ENCODE measurements around the gene MGAT4C. TPM values are rescaled to one million over a fixed set of nuclear protein-coding genes. Genes with fewer than 3 reads are reported as not detected.
"Not testable (repeated sequence)": the region's sequence is repeated elsewhere in the genome, so short reads cannot be mapped to it uniquely, and the experiment has no call there.

Gene MGAT4C
- 0.03 and 0.17 TPM in 2 replicates for polyA plus RNA-seq (2011; rRNA removed)
- not detected in 2 replicates for polyA plus RNA-seq (2012; cell fraction: cytosol; rRNA removed)
- not detected in 2 replicates for polyA plus RNA-seq (2012; cell fraction: nucleus; rRNA removed)
- not detected in 3 replicates for polyA plus RNA-seq (2017; fragmentation: RNase III; extraction: RNeasy Plus Mini Kit Qiagen cat#74134 plus additional on column Dnase treatment)
- under 0.01 and 0.08 TPM in 2 replicates for polyA minus RNA-seq (2011; rRNA and poly(A)+ RNA removed)

DNA sequence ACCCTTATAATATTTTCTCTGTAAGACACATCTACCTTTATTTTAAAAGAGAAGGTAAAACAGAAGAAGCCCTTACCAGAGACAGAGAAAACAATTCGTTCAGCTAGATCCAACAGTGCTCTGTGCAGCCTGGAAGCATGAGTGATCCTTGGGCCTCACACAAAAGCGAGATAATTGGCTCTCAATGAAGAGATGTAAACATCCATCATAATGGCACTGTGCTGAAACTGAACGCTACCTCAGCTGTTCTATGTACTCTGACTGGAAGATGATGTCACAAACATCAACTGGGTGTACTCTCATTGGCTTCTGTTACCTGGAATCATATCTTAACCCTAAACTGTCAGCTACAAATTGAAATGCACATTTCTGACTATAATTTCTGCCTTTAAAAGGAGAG lies at the start of gene MGAT4C:
Gene MGAT4C, minus strand, starts transcription at position 229 of the 400 bp plus-strand sequence.
- POLR2A ChIA-PET: no interaction called here
- Histone ChIP-seq H3K4me3 (no peak within 1 kb of the TSS), H3K4me1 (no peaks in the 10 kb centered on the region), H3K9me3 (no peaks in the 10 kb centered on the region), H3K27ac (no peak within 1 kb of the TSS), H3K4me2 (no peak within 1 kb of the TSS)
- FAIRE-seq (no peak), ATAC-seq (no peak), DNase-seq (ENCODE audit: low read depth in 1 of 2, low spot score in 1 of 2) (no peak)
- CTCF ChIA-PET: no interaction called here
- 42% methylated on average over 3 of the region's 3 CpGs for WGBS (ENCODE audit: missing lambda C conversion rate)
- TF ChIP-seq PHF8 (IDR thresholded peaks at IDR 0.05; ENCODE audit: borderline replicate concordance, low read depth): no peak
- TF ChIP-seq HOXB5 (CRISPR knock-in tag; IDR thresholded peaks at IDR 0.05): no peak
- TF ChIP-seq EHMT2 (IDR thresholded peaks at IDR 0.05; ENCODE audit: low read depth): no peak
- TF ChIP-seq MYC (IDR thresholded peaks at IDR 0.05; ENCODE audit: borderline replicate concordance, low read length): no peak
- TF ChIP-seq, protein P1, sequence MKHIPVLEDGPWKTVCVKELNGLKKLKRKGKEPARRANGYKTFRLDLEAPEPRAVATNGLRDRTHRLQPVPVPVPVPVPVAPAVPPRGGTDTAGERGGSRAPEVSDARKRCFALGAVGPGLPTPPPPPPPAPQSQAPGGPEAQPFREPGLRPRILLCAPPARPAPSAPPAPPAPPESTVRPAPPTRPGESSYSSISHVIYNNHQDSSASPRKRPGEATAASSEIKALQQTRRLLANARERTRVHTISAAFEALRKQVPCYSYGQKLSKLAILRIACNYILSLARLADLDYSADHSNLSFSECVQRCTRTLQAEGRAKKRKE (CRISPR knock-in tag; IDR thresholded peaks at IDR 0.05; ENCODE audit: low read depth): no peak
- no peak for TF ChIP-seq E2F6 (IDR thresholded peaks at IDR 0.05; ENCODE audit: borderline replicate concordance, low read depth)
- TF ChIP-seq, protein P2, sequence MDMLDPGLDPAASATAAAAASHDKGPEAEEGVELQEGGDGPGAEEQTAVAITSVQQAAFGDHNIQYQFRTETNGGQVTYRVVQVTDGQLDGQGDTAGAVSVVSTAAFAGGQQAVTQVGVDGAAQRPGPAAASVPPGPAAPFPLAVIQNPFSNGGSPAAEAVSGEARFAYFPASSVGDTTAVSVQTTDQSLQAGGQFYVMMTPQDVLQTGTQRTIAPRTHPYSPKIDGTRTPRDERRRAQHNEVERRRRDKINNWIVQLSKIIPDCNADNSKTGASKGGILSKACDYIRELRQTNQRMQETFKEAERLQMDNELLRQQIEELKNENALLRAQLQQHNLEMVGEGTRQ (IDR thresholded peaks at IDR 0.05): no peak
- no peak for TF ChIP-seq FOSL2 (IDR thresholded peaks at IDR 0.05)
- no peak for TF ChIP-seq FOSL2 (CRISPR knock-in tag; IDR thresholded peaks at IDR 0.05)
- no peak for TF ChIP-seq SREBF2 (IDR thresholded peaks at IDR 0.05)
- no peak for TF ChIP-seq FOXS1 (CRISPR knock-in tag; IDR thresholded peaks at IDR 0.05)
- no peak for TF ChIP-seq TP53 (CRISPR knock-in tag; IDR thresholded peaks at IDR 0.05)
- TF ChIP-seq CBX2 (IDR thresholded peaks at IDR 0.05; ENCODE audit: borderline replicate concordance, low read depth): no peak
- no peak for TF ChIP-seq ZC3H11A (IDR thresholded peaks at IDR 0.05)
- no peak for TF ChIP-seq HMGXB4 (CRISPR knock-in tag; IDR thresholded peaks at IDR 0.05; ENCODE audit: borderline replicate concordance)
- TF ChIP-seq BHLHE40 (IDR thresholded peaks at IDR 0.05; ENCODE audit: low read depth, low read length): no peak
- TF ChIP-seq ESRRA (IDR thresholded peaks at IDR 0.05; ENCODE audit: borderline replicate concordance, low read length): no peak

- H3K4me3 ChIP-seq; FAIRE-seq; H3K4me1 ChIP-seq; POLR2A ChIA-PET; H3K4me2 ChIP-seq; H3K27ac ChIP-seq; CTCF ChIA-PET; ATAC-seq; DNase-seq (ENCODE audit: low read depth in 1 of 2, low spot score in 1 of 2); H3K9me3 ChIP-seq: not testable (repeated sequence)
- WGBS (ENCODE audit: missing lambda C conversion rate): 100% methylated on average over 2 of the region's 31 CpGs
These were observed 40.2 kb upstream of the MGAT4C start for GRCh38 chr12:86296396-86296795.

- ATAC-seq: no peak
- Histone ChIP-seq H3K4me3 (no peak overlapping the region), H3K4me2 (no peak overlapping the region), H3K4me1 (no peaks in the 10 kb centered on the region), H3K27ac (no peak overlapping the region), H3K9me3 (no peaks in the 10 kb centered on the region)
- no peak for DNase-seq (ENCODE audit: low read depth in 1 of 2, low spot score in 1 of 2)
- ChIA-PET POLR2A (no interaction called here), CTCF (no interaction called here)
- WGBS (ENCODE audit: missing lambda C conversion rate): 38% methylated on average over 3 of the region's 3 CpGs
- FAIRE-seq: no peak
- TF ChIP-seq FOSL2 (IDR thresholded peaks at IDR 0.05) (no peak), FOSL2 (CRISPR knock-in tag; IDR thresholded peaks at IDR 0.05) (no peak), ZSCAN20 (CRISPR knock-in tag; IDR thresholded peaks at IDR 0.05) (no peak), ZFP36 (IDR thresholded peaks at IDR 0.05; ENCODE audit: borderline replicate concordance, partially characterized antibody) (no peak), NFE2L2 (conservative IDR thresholded peaks at IDR 0.05; ENCODE audit: low read length) (no peak), JUNB (IDR thresholded peaks at IDR 0.05) (no peak), CEBPB (IDR thresholded peaks at IDR 0.05) (no peak), JUN (IDR thresholded peaks at IDR 0.05) (no peak), NPAS2 (CRISPR knock-in tag; IDR thresholded peaks at IDR 0.05; ENCODE audit: borderline replicate concordance) (no peak)
- TF ChIP-seq, protein P3, sequence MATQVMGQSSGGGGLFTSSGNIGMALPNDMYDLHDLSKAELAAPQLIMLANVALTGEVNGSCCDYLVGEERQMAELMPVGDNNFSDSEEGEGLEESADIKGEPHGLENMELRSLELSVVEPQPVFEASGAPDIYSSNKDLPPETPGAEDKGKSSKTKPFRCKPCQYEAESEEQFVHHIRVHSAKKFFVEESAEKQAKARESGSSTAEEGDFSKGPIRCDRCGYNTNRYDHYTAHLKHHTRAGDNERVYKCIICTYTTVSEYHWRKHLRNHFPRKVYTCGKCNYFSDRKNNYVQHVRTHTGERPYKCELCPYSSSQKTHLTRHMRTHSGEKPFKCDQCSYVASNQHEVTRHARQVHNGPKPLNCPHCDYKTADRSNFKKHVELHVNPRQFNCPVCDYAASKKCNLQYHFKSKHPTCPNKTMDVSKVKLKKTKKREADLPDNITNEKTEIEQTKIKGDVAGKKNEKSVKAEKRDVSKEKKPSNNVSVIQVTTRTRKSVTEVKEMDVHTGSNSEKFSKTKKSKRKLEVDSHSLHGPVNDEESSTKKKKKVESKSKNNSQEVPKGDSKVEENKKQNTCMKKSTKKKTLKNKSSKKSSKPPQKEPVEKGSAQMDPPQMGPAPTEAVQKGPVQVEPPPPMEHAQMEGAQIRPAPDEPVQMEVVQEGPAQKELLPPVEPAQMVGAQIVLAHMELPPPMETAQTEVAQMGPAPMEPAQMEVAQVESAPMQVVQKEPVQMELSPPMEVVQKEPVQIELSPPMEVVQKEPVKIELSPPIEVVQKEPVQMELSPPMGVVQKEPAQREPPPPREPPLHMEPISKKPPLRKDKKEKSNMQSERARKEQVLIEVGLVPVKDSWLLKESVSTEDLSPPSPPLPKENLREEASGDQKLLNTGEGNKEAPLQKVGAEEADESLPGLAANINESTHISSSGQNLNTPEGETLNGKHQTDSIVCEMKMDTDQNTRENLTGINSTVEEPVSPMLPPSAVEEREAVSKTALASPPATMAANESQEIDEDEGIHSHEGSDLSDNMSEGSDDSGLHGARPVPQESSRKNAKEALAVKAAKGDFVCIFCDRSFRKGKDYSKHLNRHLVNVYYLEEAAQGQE (IDR thresholded peaks at IDR 0.05): no peak
- TF ChIP-seq, protein P1 (CRISPR knock-in tag; IDR thresholded peaks at IDR 0.05; ENCODE audit: low read depth): no peak
These were observed 37.6 kb upstream of the MGAT4C start for GRCh38 chr12:86293682-86294240.
